HepG2 (cell line): ENCODE data around the gene SNX24. TPM values are rescaled to one million over a fixed set of nuclear protein-coding genes. Genes with fewer than 3 reads are reported as not detected.

ENCODE experiments used
- ESRRA ChIP-seq: sonication (generic); formaldehyde crosslinking; IDR thresholded peaks from 2 replicates; pipeline ENCODE4 v1.5.1; 2020; ENCODE audit warnings: mild to moderate bottlenecking, low read depth, missing genetic modification reagents
- MEIS2 ChIP-seq: sonication (generic); formaldehyde crosslinking; IDR thresholded peaks from 2 replicates; pipeline ENCODE4 v1.9.0; 2021; ENCODE audit warnings: mild to moderate bottlenecking, missing genetic modification reagents
- NFKBIZ ChIP-seq: IDR thresholded peaks from 2 replicates; pipeline ENCODE4 v1.6.1; 2018; ENCODE audit warnings: missing genetic modification reagents, missing compliant biosample characterization
- PAF1 ChIP-seq: IDR thresholded peaks from 2 replicates; pipeline ENCODE4 v1.6.1; 2016; ENCODE audit warnings: missing genetic modification reagents, missing compliant biosample characterization
- POLR2G ChIP-seq: fragments of 200-400 bp; formaldehyde crosslinking; IDR thresholded peaks from 2 replicates; pipeline ENCODE4 v1.6.1; 2018; ENCODE audit warnings: mild to moderate bottlenecking, low read depth, low read length, moderate library complexity
- RBM22 ChIP-seq: fragments of 200-400 bp; formaldehyde crosslinking; optimal IDR thresholded peaks from 2 replicates; pipeline ENCODE3; 2017; ENCODE audit warnings: mild to moderate bottlenecking, low read length, moderate library complexity
- REST ChIP-seq, 2 experiments: IDR thresholded peaks; 2 replicates each; pipeline ENCODE4 v1.6.1; 2011 to 2012; ENCODE audit warnings: low read length in 2 of 2, borderline replicate concordance in 1 of 2, low read depth in 1 of 2, mild to moderate bottlenecking in 1 of 2, moderate library complexity in 1 of 2
- ZBTB4 ChIP-seq: sonication (generic); formaldehyde crosslinking; IDR thresholded peaks from 2 replicates; pipeline ENCODE4 v1.4.0; 2020; ENCODE audit warnings: missing genetic modification reagents, mild to moderate bottlenecking, borderline replicate concordance
- ZNF251 ChIP-seq: sonication (generic); formaldehyde crosslinking; IDR thresholded peaks from 2 replicates; pipeline ENCODE4 v1.9.0; 2021; ENCODE audit warnings: mild to moderate bottlenecking, missing genetic modification reagents
- ZNF484 ChIP-seq: sonication (generic); formaldehyde crosslinking; IDR thresholded peaks from 2 replicates; pipeline ENCODE4 v1.5.1; 2020; ENCODE audit warnings: mild to moderate bottlenecking, low read depth, missing genetic modification reagents, borderline replicate concordance
- ZNF503 ChIP-seq: sonication (generic); formaldehyde crosslinking; IDR thresholded peaks from 2 replicates; pipeline ENCODE4 v1.4.0; 2020; ENCODE audit warnings: missing genetic modification reagents
- ZNF605 ChIP-seq: sonication (generic); formaldehyde crosslinking; IDR thresholded peaks from 2 replicates; pipeline ENCODE4 v1.8.0; 2022; ENCODE audit warnings: mild to moderate bottlenecking, missing genetic modification reagents
- ZNF770 ChIP-seq: sonication (generic); formaldehyde crosslinking; IDR thresholded peaks from 2 replicates; pipeline ENCODE4 v1.5.0; 2020; ENCODE audit warnings: mild to moderate bottlenecking, missing genetic modification reagents
- ZNF772 ChIP-seq: sonication (generic); formaldehyde crosslinking; IDR thresholded peaks from 2 replicates; pipeline ENCODE4 v1.5.0; 2020; ENCODE audit warnings: mild to moderate bottlenecking, missing genetic modification reagents
- ZNF850 ChIP-seq: sonication (generic); formaldehyde crosslinking; conservative IDR thresholded peaks from 2 replicates; pipeline ENCODE4 v1.9.0; 2021; ENCODE audit warnings: mild to moderate bottlenecking, missing genetic modification reagents
- ZNF878 ChIP-seq: sonication (generic); formaldehyde crosslinking; IDR thresholded peaks from 2 replicates; pipeline ENCODE4 v1.8.1; 2023; ENCODE audit warnings: mild to moderate bottlenecking, missing genetic modification reagents, moderate library complexity
- ZNF879 ChIP-seq: sonication (generic); formaldehyde crosslinking; IDR thresholded peaks from 2 replicates; pipeline ENCODE4 v1.8.1; 2023; ENCODE audit warnings: missing genetic modification reagents
- ZSCAN25 ChIP-seq: sonication (generic); formaldehyde crosslinking; IDR thresholded peaks from 2 replicates; pipeline ENCODE4 v1.8.0; 2022; ENCODE audit warnings: mild to moderate bottlenecking, missing genetic modification reagents
- ZSCAN9 ChIP-seq: IDR thresholded peaks from 2 replicates; pipeline ENCODE4 v1.6.1; 2016; ENCODE audit warnings: borderline replicate concordance
- polyA plus RNA-seq, 8 experiments: library from polyadenylated mRNA; depleted of rRNA in 3 of 8; stranded (reverse) in 7 of 8; unstranded in 1 of 8; fragments of >200 nt; fragmentation: Illumina TruSeq in 4 of 8; extraction: Trizol in 4 of 8; gene quantifications; 2 replicates each; pipeline versions ENCODE4 v1.2.1 to v1.2.3, GENCODE V29; 2011 to 2016; ENCODE audit warnings: low read depth in 4 of 8, missing spikeins in 1 of 8, mixed read lengths in 1 of 8; ENCODE audit not compliant: insufficient read depth in 1 of 8
- total RNA-seq, 5 experiments: library from RNA; depleted of rRNA; stranded (reverse); fragments of >200 nt; fragmentation: Illumina TruSeq; extraction: Trizol; gene quantifications; 2 replicates each; pipeline ENCODE4 v1.2.3, GENCODE V29; 2016; ENCODE audit warnings: low read depth in 1 of 5

SNX24 gene
- total and polyA plus RNA-seq, 2 of the 13 experiments (the other 11 are each of a cell fraction or from before 2014, with no cell fraction given), result 7.2 to 23.7 TPM

GRCh38 chr5:123036391-123037103, 191.1 kb downstream of the SNX24 start, which contains the start of gene PPIC (continued):
- TF ChIP-seq ZBTB4 (CRISPR knock-in tag), result no peak
- TF ChIP-seq ZNF770 (CRISPR knock-in tag), result no peak
- TF ChIP-seq ZNF772 (CRISPR knock-in tag), result peak; percentile 42; the same call in 1 of the 2 replicates
- TF ChIP-seq ZNF503 (CRISPR knock-in tag), result 0 out of 2 replicates have a peak, but pooled peaks have one; percentile 44
- no peak for TF ChIP-seq ZNF878 (CRISPR knock-in tag)
- TF ChIP-seq PAF1 (CRISPR knock-in tag), result no peak
- TF ChIP-seq ZNF605 (CRISPR knock-in tag), result no peak
- TF ChIP-seq RBM22, result no peak
- TF ChIP-seq REST (IDR thresholded peaks at IDR 0.05; ENCODE audit: borderline replicate concordance in 1 of 2, low read depth in 1 of 2, low read length in 2 of 2), result no peak
- TF ChIP-seq ZNF850 (CRISPR knock-in tag), result no peak
- TF ChIP-seq ZNF484 (CRISPR knock-in tag), result no peak
- peak; percentile 22; the same call in 1 of the 2 replicates for TF ChIP-seq NFKBIZ (CRISPR knock-in tag)
- no peak for TF ChIP-seq ZSCAN25
- no peak for TF ChIP-seq ZSCAN9 (CRISPR knock-in tag)
- no peak for TF ChIP-seq ZNF879 (CRISPR knock-in tag)
- TF ChIP-seq POLR2G, result peak; percentile 74; the same call in 1 of the 2 replicates
- no peak; the same call in 1 of the 2 replicates for TF ChIP-seq MEIS2 (CRISPR knock-in tag)
- TF ChIP-seq ESRRA (CRISPR knock-in tag), result no peak; the same call in 1 of the 2 replicates
- TF ChIP-seq ZNF251 (CRISPR knock-in tag), result no peak
